Body of pancreas (tissue), 4 donors: Measurements from ENCODE around the gene CAST.

Experiments used
- POLR2A ChIP-seq, 3 donors: fragments of 450-650 bp; IDR thresholded peaks; one replicate each; pipeline ENCODE4 v1.6.1; 2016; ENCODE audit warnings: antibody characterized with exemption in 3 of 3, mild to moderate bottlenecking in 2 of 3
- TF ChIP-seq, protein P1 (sequence below), 7 experiments: fragments of 450-650 bp in 4 of 7; fragments of 200-600 bp in 3 of 7; sonication (generic) in 3 of 7; IDR thresholded peaks; one replicate each; pipeline ENCODE4 v1.5.1; 2016 to 2019; ENCODE audit warnings: antibody characterized with exemption in 7 of 7

DNA sequence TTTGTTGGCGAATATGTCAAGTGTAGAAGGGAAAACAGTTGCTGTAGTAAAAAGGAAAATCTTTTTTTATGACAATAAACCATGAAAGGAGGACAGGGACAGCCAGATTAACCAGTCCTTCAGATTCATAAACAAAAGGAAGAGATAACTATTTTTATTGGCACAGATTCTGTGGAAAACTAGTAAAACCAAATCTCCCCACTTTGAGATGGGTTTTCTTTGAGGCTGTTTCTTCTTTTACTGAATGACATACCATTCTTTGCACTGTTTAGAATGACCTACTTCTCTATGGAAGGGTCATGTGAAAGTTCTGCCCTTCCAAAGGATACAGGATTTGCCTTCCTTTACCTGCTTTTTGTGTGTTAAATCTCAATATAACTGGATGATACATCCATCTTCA lies 13.7 kb downstream of the CAST start:
- no peak for TF ChIP-seq POLR2A (IDR thresholded peaks at IDR 0.05)
- TF ChIP-seq, protein P1, sequence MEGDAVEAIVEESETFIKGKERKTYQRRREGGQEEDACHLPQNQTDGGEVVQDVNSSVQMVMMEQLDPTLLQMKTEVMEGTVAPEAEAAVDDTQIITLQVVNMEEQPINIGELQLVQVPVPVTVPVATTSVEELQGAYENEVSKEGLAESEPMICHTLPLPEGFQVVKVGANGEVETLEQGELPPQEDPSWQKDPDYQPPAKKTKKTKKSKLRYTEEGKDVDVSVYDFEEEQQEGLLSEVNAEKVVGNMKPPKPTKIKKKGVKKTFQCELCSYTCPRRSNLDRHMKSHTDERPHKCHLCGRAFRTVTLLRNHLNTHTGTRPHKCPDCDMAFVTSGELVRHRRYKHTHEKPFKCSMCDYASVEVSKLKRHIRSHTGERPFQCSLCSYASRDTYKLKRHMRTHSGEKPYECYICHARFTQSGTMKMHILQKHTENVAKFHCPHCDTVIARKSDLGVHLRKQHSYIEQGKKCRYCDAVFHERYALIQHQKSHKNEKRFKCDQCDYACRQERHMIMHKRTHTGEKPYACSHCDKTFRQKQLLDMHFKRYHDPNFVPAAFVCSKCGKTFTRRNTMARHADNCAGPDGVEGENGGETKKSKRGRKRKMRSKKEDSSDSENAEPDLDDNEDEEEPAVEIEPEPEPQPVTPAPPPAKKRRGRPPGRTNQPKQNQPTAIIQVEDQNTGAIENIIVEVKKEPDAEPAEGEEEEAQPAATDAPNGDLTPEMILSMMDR (IDR thresholded peaks at IDR 0.05), result no peak
